HepG2 (cell line): ENCODE data around the gene YWHAQ.

ENCODE experiments used
- NFE2L2 ChIP-seq: fragments of 150-350 bp; IDR thresholded peaks from 2 replicates; pipeline ENCODE4 v1.6.1; 2014; ENCODE audit warnings: low read length
- TBP ChIP-seq: sonication (generic); formaldehyde crosslinking; IDR thresholded peaks from 2 replicates; pipeline ENCODE4 v1.5.0; 2020; ENCODE audit warnings: missing genetic modification reagents
- ZNF274 ChIP-seq: sonication (generic); formaldehyde crosslinking; IDR thresholded peaks from 2 replicates; pipeline ENCODE4 v1.5.1; 2020; ENCODE audit warnings: mild to moderate bottlenecking, missing genetic modification reagents
- ZNF501 ChIP-seq: sonication (generic); formaldehyde crosslinking; IDR thresholded peaks from 2 replicates; pipeline ENCODE4 v1.5.1; 2020; ENCODE audit warnings: mild to moderate bottlenecking, moderate library complexity, missing genetic modification reagents
- ZNF772 ChIP-seq: sonication (generic); formaldehyde crosslinking; IDR thresholded peaks from 2 replicates; pipeline ENCODE4 v1.5.0; 2020; ENCODE audit warnings: mild to moderate bottlenecking, missing genetic modification reagents
- TF ChIP-seq, protein P1 (sequence below): IDR thresholded peaks from 2 replicates; pipeline ENCODE4 v1.6.1; 2012; ENCODE audit warnings: inconsistent platforms

DNA sequence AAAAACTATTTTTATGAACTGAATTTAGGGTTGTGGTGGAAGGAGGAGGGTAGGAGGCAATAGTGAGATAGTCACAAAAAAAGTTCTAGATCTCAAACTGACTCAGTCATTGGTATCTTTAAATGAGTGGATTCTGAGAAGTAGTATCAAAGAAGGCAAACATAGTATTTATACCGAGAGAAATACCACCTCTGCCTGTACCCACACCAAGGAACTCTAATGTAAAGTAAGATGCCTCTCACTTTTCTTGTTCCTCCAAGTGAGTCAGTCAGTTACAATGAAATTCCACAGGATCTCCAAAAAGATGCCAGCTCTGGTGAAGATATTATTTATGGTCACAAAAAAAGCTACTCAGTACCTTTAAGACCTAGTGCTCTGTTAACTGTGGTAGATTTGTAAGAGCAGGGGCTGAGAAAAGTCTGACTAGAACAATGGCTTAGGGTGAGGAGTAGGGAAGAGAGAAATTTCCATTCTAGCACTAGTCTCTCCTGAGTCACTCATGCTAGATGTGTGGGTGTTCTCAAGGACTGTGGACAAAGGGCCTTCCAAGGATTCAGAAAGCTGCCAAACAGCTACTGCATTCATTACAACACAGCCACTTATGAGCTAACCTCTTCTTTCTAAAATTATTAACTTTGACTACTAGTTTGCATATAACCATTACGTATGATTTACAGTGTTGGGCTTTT is 36.3 kb downstream of the YWHAQ start:
- TF ChIP-seq ZNF772 (CRISPR knock-in tag) = no peak
- no peak for TF ChIP-seq TBP (CRISPR knock-in tag)
- TF ChIP-seq, protein P1, sequence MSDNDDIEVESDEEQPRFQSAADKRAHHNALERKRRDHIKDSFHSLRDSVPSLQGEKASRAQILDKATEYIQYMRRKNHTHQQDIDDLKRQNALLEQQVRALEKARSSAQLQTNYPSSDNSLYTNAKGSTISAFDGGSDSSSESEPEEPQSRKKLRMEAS = no peak
- no peak for TF ChIP-seq ZNF274 (CRISPR knock-in tag)
- no peak for TF ChIP-seq NFE2L2
- no peak for TF ChIP-seq ZNF501 (CRISPR knock-in tag)
